Smooth muscle cell (in vitro differentiated cells): ENCODE results near the gene PI4KB. TPM values are rescaled to one million over a fixed set of nuclear protein-coding genes. Genes with fewer than 3 reads are reported as not detected.

Experiments
- DNase-seq: peaks from one replicate; lab custom pipeline; 2025; ENCODE audit not compliant: unreplicated experiment; lab: John Stamatoyannopoulos, UW
- H2AFZ ChIP-seq: fragments of 200-600 bp; sonication (generic); 2 replicates; pipeline ENCODE4 v1.6.0; 2016; ENCODE audit warnings: antibody characterized with exemption, low read depth, mild to moderate bottlenecking
- H3F3A ChIP-seq: fragments of 200-600 bp; sonication (generic); 2 replicates; pipeline ENCODE4 v1.6.0; 2017; ENCODE audit warnings: antibody characterized with exemption, low read depth
- H3K27ac ChIP-seq: fragments of 200-600 bp; sonication (generic); 2 replicates; pipeline ENCODE4 v1.5.1; 2016; ENCODE audit warnings: low read depth, mild to moderate bottlenecking
- H3K27me3 ChIP-seq: fragments of 200-600 bp; sonication (generic); 2 replicates; pipeline ENCODE4 v1.6.1; 2016; ENCODE audit warnings: low read depth, mild to moderate bottlenecking
- H3K36me3 ChIP-seq: fragments of 200-600 bp; sonication (generic); 2 replicates; pipeline ENCODE4 v1.5.1; 2016; ENCODE audit warnings: low read depth
- H3K4me1 ChIP-seq: fragments of 200-600 bp; sonication (generic); 2 replicates; pipeline ENCODE4 v1.5.1; 2016; ENCODE audit warnings: low read depth
- H3K4me2 ChIP-seq: fragments of 200-600 bp; sonication (generic); 2 replicates; pipeline ENCODE4 v1.6.0; 2016; ENCODE audit warnings: mild to moderate bottlenecking
- H3K4me3 ChIP-seq: fragments of 200-600 bp; sonication (generic); 2 replicates; pipeline ENCODE4 v1.5.1; 2016; ENCODE audit warnings: mild to moderate bottlenecking
- H3K79me2 ChIP-seq: fragments of 200-600 bp; sonication (generic); 2 replicates; pipeline ENCODE4 v1.6.0; 2016; ENCODE audit warnings: low read depth, mild to moderate bottlenecking
- H3K9ac ChIP-seq: fragments of 200-600 bp; sonication (generic); 2 replicates; pipeline ENCODE4 v1.6.0; 2016; ENCODE audit warnings: low read depth
- H3K9me3 ChIP-seq: fragments of 200-600 bp; sonication (generic); replicated peaks from 2 replicates; pipeline ENCODE4 v1.5.1; 2016; ENCODE audit warnings: low read depth
- H4K20me1 ChIP-seq: fragments of 200-600 bp; sonication (generic); 2 replicates; pipeline ENCODE4 v1.6.0; 2016; ENCODE audit warnings: low read depth
- WGBS: methylation state at CpG from one replicate; pipeline ENCODE4 v1.1.7; 2016; ENCODE audit warnings: low lambda C conversion rate; 5-methylcytosine and 5-hydroxymethylcytosine counted together
- polyA plus RNA-seq: library from polyadenylated mRNA; unstranded; fragments of >200 nt; fragmentation: Nextera tagmentation; extraction: Ambion mirVana; gene quantifications from 2 replicates; pipeline ENCODE4 v1.2.1, GENCODE V29; 2016
- total RNA-seq: library from RNA; depleted of rRNA; stranded (reverse); fragments of >200 nt; gene quantifications from 2 replicates; pipeline ENCODE4 v1.2.3, GENCODE V29; 2014
- TF ChIP-seq, protein P1 (sequence below): fragments of 200-600 bp; sonication (generic); IDR thresholded peaks from 2 replicates; pipeline ENCODE4 v1.5.1; 2017; ENCODE audit warnings: borderline replicate concordance, mild to moderate bottlenecking, antibody characterized with exemption; ENCODE audit not compliant: insufficient read depth, poor library complexity, severe bottlenecking

PI4KB gene
- total and polyA plus RNA-seq, 2 experiments from 2014 or later = 32.2 to 46.7 TPM

- DNase-seq = no peak
- Histone ChIP-seq H3K9me3 (no peaks in the 10 kb centered on the region), H3K4me1 (peaks cover 33% of the 10 kb centered on the region)
Observed at GRCh38 chr1:151311011-151311410, 16.2 kb downstream of the PI4KB start.

GRCh38 chr1:151309811-151310323, 17.3 kb downstream of the PI4KB start:
- no peak overlapping the region for H3K4me3 ChIP-seq

More at GRCh38 chr1:151311011-151311410, 16.2 kb downstream of the PI4KB start:
- H3K9ac ChIP-seq = peak overlapping the region; percentile 84
- peak overlapping the region; percentile 99 for H3K27ac ChIP-seq
- TF ChIP-seq, protein P1, sequence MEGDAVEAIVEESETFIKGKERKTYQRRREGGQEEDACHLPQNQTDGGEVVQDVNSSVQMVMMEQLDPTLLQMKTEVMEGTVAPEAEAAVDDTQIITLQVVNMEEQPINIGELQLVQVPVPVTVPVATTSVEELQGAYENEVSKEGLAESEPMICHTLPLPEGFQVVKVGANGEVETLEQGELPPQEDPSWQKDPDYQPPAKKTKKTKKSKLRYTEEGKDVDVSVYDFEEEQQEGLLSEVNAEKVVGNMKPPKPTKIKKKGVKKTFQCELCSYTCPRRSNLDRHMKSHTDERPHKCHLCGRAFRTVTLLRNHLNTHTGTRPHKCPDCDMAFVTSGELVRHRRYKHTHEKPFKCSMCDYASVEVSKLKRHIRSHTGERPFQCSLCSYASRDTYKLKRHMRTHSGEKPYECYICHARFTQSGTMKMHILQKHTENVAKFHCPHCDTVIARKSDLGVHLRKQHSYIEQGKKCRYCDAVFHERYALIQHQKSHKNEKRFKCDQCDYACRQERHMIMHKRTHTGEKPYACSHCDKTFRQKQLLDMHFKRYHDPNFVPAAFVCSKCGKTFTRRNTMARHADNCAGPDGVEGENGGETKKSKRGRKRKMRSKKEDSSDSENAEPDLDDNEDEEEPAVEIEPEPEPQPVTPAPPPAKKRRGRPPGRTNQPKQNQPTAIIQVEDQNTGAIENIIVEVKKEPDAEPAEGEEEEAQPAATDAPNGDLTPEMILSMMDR = no peak
- peaks cover 20% of the 10 kb centered on the region for H3F3A ChIP-seq
- H3K4me3 ChIP-seq = no peak overlapping the region
- peaks cover 10% of the 10 kb centered on the region for H3K79me2 ChIP-seq
- no peaks in the 10 kb centered on the region for H3K27me3 ChIP-seq
- H2AFZ ChIP-seq = no peak overlapping the region
- peak overlapping the region; percentile 67 for H3K4me2 ChIP-seq
- peaks cover 26% of the 10 kb centered on the region for H4K20me1 ChIP-seq
- H3K36me3 ChIP-seq = peaks cover 9% of the 10 kb centered on the region
- 79% methylated on average over 4 of the region's 4 CpGs for WGBS

DNA sequence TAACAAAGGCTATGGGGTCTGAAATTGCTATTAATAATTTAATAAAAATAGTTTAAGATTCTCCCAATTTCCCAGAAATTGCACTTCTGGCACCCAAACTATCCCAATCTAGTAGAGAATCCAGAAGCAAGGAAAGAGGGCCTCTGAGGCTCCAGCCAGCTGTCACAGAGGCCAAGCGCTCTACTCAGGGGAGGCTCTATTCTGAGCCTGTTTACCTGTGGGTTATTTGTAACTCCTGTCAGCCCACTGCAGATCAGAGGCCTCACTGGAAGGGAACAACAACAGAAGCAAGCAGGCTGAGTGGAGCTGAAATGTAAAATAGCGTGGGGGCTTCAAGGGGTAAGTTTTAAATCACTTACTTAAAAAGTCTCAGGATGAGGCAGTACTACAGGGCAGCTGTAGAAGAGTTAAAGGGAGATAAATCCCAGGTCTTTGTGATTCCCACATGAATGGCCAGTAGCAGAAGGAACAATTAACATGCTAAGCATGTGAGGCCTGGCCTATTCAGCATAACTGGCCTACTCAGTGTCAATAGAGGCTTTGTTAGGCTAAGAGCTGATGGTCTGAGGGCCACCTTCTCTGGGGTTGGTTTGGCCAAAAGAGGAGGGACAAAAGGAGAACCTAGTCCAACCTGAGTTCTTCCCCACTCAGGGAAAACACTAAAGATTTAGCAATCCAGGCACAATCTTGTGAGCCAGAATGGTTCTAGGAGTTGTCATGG, 32.3 kb downstream of the PI4KB start:
- H3K27ac ChIP-seq = no peak overlapping the region
- 87% methylated on average over 2 of the region's 2 CpGs for WGBS
- H3F3A ChIP-seq = no peaks in the 10 kb centered on the region
- H3K4me1 ChIP-seq = peaks cover 6% of the 10 kb centered on the region
- H3K79me2 ChIP-seq = no peaks in the 10 kb centered on the region
- no peaks in the 10 kb centered on the region for H3K9me3 ChIP-seq
- peaks cover 19% of the 10 kb centered on the region for H3K36me3 ChIP-seq
- H3K9ac ChIP-seq = no peak overlapping the region
- H2AFZ ChIP-seq = no peak overlapping the region
- no peak overlapping the region for H3K4me3 ChIP-seq
- no peak overlapping the region for H3K4me2 ChIP-seq
- no peaks in the 10 kb centered on the region for H4K20me1 ChIP-seq
- TF ChIP-seq, protein P1 = no peak
- no peaks in the 10 kb centered on the region for H3K27me3 ChIP-seq
- no peak for DNase-seq

More at GRCh38 chr1:151309811-151310323, 17.3 kb downstream of the PI4KB start:
- peaks cover 26% of the 10 kb centered on the region for H4K20me1 ChIP-seq
- H3K79me2 ChIP-seq = peaks cover 10% of the 10 kb centered on the region
- peaks cover 15% of the 10 kb centered on the region for H3K36me3 ChIP-seq
- H3K27ac ChIP-seq = peak overlapping the region; percentile 99
- H3K27me3 ChIP-seq = no peaks in the 10 kb centered on the region
- no peak overlapping the region for H2AFZ ChIP-seq
- no peaks in the 10 kb centered on the region for H3K9me3 ChIP-seq
- peak overlapping the region; percentile 67 for H3K4me2 ChIP-seq
- 33% methylated on average over 7 of the region's 7 CpGs for WGBS
- TF ChIP-seq, protein P1 = no peak
- H3K4me1 ChIP-seq = peaks cover 33% of the 10 kb centered on the region
- DNase-seq = no peak
- H3F3A ChIP-seq = peaks cover 20% of the 10 kb centered on the region
- peak overlapping the region; percentile 84 for H3K9ac ChIP-seq

GRCh38 chr1:151293093-151293492, 34.1 kb downstream of the PI4KB start:
- H3K79me2 ChIP-seq = no peaks in the 10 kb centered on the region
- WGBS = 96% methylated on average over 6 of the region's 6 CpGs
- H3K4me2 ChIP-seq = no peak overlapping the region
- DNase-seq = no peak
- H3K27ac ChIP-seq = no peak overlapping the region
- H2AFZ ChIP-seq = no peak overlapping the region
- H3K9ac ChIP-seq = no peak overlapping the region
- H3K4me3 ChIP-seq = no peak overlapping the region
- H3K36me3 ChIP-seq = peaks cover 1% of the 10 kb centered on the region
- no peaks in the 10 kb centered on the region for H3K9me3 ChIP-seq
- TF ChIP-seq, protein P1 = no peak
- peaks cover 6% of the 10 kb centered on the region for H3K4me1 ChIP-seq
- no peaks in the 10 kb centered on the region for H3F3A ChIP-seq
- no peaks in the 10 kb centered on the region for H3K27me3 ChIP-seq
- peaks cover 17% of the 10 kb centered on the region for H4K20me1 ChIP-seq
